GM18868 (cell line): ENCODE data around the gene FBN2.
"Not testable (repeated sequence)": the region's sequence is repeated elsewhere in the genome, so short reads cannot be mapped to it uniquely, and the experiment has no call there.

ENCODE experiments used
- ATAC-seq: cut with Tn5 transposase; IDR thresholded peaks from one replicate; pipeline ENCODE4 v1.9.1; 2021; ENCODE audit warnings: mild to moderate bottlenecking, moderate library complexity; ENCODE audit not compliant: unreplicated experiment

FBN2 gene

GRCh38 chr5:128535251-128535650, 2.8 kb downstream of the FBN2 start:
- no peak for ATAC-seq

GRCh38 chr5:128534726-128535125, 3.3 kb downstream of the FBN2 start:
- ATAC-seq: no peak

- no peak for ATAC-seq
Measured at GRCh38 chr5:128532776-128533175, 5.3 kb downstream of the FBN2 start.

- ATAC-seq: no peak
Measured at GRCh38 chr5:128532127-128532526, 5.9 kb downstream of the FBN2 start.

- no peak for ATAC-seq
Measured at GRCh38 chr5:128528637-128529255, 9.3 kb downstream of the FBN2 start.

GRCh38 chr5:128528126-128528525, 9.9 kb downstream of the FBN2 start:
- no peak for ATAC-seq

- ATAC-seq: no peak
Measured at GRCh38 chr5:128527077-128527476, 11.0 kb downstream of the FBN2 start.

- no peak for ATAC-seq
Measured at GRCh38 chr5:128522336-128522735, 15.7 kb downstream of the FBN2 start.

GRCh38 chr5:128519827-128520226, 18.2 kb downstream of the FBN2 start:
- no peak for ATAC-seq

GRCh38 chr5:128516978-128517377, 21.1 kb downstream of the FBN2 start:
- ATAC-seq: no peak

GRCh38 chr5:128513806-128514205, 24.2 kb downstream of the FBN2 start:
- ATAC-seq: no peak

GRCh38 chr5:128512894-128513293, 25.2 kb downstream of the FBN2 start:
- no peak for ATAC-seq

GRCh38 chr5:128506643-128507042, 31.4 kb downstream of the FBN2 start:
- no peak for ATAC-seq

GRCh38 chr5:128503727-128504126, 34.3 kb downstream of the FBN2 start:
- not testable (repeated sequence) for ATAC-seq

GRCh38 chr5:128498844-128499455, 39.1 kb downstream of the FBN2 start:
- ATAC-seq: no peak

GRCh38 chr5:128494516-128494915, 43.5 kb downstream of the FBN2 start:
- no peak for ATAC-seq

GRCh38 chr5:128493657-128494329, 44.3 kb downstream of the FBN2 start:
- no peak for ATAC-seq

- no peak for ATAC-seq
Measured at GRCh38 chr5:128491291-128491690, 46.8 kb downstream of the FBN2 start.

- no peak for ATAC-seq
Measured at GRCh38 chr5:128490761-128491160, 47.3 kb downstream of the FBN2 start.

- no peak for ATAC-seq
Measured at GRCh38 chr5:128487041-128487440, 51.0 kb downstream of the FBN2 start.

GRCh38 chr5:128483738-128484137, 54.3 kb downstream of the FBN2 start:
- ATAC-seq: no peak

- no peak for ATAC-seq
Measured at GRCh38 chr5:128480906-128481633, 57.0 kb downstream of the FBN2 start.
